Mucosa of descending colon (tissue), 3 donors: ENCODE data around the gene SLAMF6. TPM values are rescaled to one million over a fixed set of nuclear protein-coding genes. Genes with fewer than 3 reads are reported as not detected.
A peak's percentile ranks its signal among the peaks of the same experiment; 100 is the strongest.
"Not testable (repeated sequence)": the region's sequence is repeated elsewhere in the genome, so short reads cannot be mapped to it uniquely, and the experiment has no call there.

ENCODE experiments used
- ATAC-seq: fragments of 200-7000 bp; cut with Tn5 transposase; one replicate; pipeline ENCODE4 v1.9.1; 2020; ENCODE audit warnings: mild to moderate bottlenecking, moderate library complexity
- DNase-seq, 3 donors: peaks; one replicate each; pipeline ENCODE4 v3.0.0-alpha.2; 2020
- H3K36me3 ChIP-seq: fragments of 200-600 bp; one replicate; pipeline ENCODE4 v1.8.0; 2021; ENCODE audit warnings: low read depth, mild to moderate bottlenecking
- H3K4me1 ChIP-seq: fragments of 200-600 bp; one replicate; pipeline ENCODE4 v1.8.0; 2021; ENCODE audit warnings: low read depth, mild to moderate bottlenecking
- H3K4me3 ChIP-seq: fragments of 200-600 bp; one replicate; pipeline ENCODE4 v1.8.0; 2021; ENCODE audit warnings: mild to moderate bottlenecking
- H3K9me3 ChIP-seq: fragments of 200-600 bp; one replicate; pipeline ENCODE4 v1.8.0; 2021; ENCODE audit warnings: mild to moderate bottlenecking
- intact Hi-C, 2 donors: fragments of 100-400 bp; cut with DNase I in 1 of 2; cut with micrococcal nuclease in 1 of 2; formaldehyde crosslinking; loops; one replicate each; pipeline versions ENCODE4 v1.11.0 to v1.11.1; 2022; cut with DNase I, micrococcal nuclease
- total RNA-seq, 3 donors: library from RNA; stranded (reverse); fragmentation: NEBNext Ultra II Directional in 2 of 3; extraction: Animal tissue kit (Norgen Biotek cat#: 25700) in 2 of 3; gene quantifications; one replicate each; pipeline versions ENCODE4 v1.2.1 to v1.2.4, GENCODE V29; 2021 to 2023
- TF ChIP-seq, protein P1 (sequence below): fragments of 200-600 bp; IDR thresholded peaks from one replicate; pipeline ENCODE4 v1.8.0; 2022; ENCODE audit warnings: antibody characterized with exemption, mild to moderate bottlenecking
- donor health status: DM: no; HTN: no; CAD: no; lungs with moderate emphysema.
- donor health status: DM: no; HTN: no; CAD: no.
- donor health status: DM: no; HTN: yes; CAD: no.

Gene SLAMF6
- total RNA-seq, 3 donors from 2014 or later: 1.2 to 2.6 (median 2.4) TPM

GRCh38 chr1:160503087-160503486 is 20.0 kb downstream of the SLAMF6 start:
- Histone ChIP-seq H3K36me3 (no peaks in the 10 kb centered on the region), H3K4me1 (no peaks in the 10 kb centered on the region), H3K9me3 (peaks cover 12% of the 10 kb centered on the region), H3K4me3 (no peak overlapping the region)
- no peak for DNase-seq
- TF ChIP-seq, protein P1, sequence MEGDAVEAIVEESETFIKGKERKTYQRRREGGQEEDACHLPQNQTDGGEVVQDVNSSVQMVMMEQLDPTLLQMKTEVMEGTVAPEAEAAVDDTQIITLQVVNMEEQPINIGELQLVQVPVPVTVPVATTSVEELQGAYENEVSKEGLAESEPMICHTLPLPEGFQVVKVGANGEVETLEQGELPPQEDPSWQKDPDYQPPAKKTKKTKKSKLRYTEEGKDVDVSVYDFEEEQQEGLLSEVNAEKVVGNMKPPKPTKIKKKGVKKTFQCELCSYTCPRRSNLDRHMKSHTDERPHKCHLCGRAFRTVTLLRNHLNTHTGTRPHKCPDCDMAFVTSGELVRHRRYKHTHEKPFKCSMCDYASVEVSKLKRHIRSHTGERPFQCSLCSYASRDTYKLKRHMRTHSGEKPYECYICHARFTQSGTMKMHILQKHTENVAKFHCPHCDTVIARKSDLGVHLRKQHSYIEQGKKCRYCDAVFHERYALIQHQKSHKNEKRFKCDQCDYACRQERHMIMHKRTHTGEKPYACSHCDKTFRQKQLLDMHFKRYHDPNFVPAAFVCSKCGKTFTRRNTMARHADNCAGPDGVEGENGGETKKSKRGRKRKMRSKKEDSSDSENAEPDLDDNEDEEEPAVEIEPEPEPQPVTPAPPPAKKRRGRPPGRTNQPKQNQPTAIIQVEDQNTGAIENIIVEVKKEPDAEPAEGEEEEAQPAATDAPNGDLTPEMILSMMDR: no peak
- ATAC-seq: no peak
- intact Hi-C loops: no loop called here

DNA sequence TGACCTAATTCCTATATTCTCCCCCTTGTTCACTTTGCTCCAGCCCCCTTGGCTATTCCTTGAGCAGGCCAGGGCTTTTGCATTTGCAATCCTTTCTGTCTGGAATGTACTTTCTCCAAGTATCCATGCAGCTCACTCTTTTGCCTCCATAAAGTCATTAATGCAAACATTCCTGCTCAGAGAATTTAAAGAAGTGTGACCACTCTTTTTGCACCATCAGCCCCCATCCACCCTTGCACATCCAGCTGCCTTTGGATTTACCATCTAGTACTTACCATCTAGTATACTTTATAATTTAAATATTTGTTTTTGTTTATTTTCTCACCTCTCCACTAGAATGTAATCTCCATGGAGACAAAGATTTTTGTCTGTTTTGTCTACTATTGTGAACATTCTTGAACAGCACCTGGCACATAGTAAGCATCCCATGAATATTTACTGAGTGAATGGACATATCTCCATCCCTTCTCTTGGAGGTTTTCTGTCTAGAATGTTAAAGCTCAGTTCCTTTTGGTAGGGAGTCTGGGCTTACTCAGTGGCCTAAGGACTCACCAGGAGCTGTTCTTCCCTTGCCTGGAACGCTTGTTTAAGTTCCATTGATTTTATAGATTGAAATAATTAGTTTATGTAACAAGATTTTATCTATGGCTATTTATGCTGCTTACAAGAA is 22.6 kb downstream of the SLAMF6 start:
- H3K36me3 ChIP-seq: no peaks in the 10 kb centered on the region
- intact Hi-C loops: no loop called here

DNA sequence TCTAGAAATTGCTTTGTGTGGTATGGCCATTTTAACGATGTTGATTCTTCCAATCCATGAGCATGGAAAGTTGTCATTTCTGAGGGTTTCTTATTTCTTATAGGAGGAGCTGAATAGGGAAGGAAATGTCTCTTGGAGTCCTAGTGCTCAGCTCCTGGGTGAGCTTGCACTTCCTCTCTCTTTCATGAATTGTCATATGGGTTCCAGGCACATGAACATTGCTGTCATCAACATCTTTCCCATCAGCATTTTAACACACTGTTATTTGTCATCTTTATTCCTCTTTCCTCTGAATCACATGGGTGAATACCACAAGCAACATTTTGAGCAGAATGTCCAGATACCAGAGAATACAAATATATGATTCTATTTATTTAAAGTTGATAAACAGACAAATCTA is 23.4 kb downstream of the SLAMF6 start:
- DNase-seq (no peak), ATAC-seq (no peak)
- H3K36me3 ChIP-seq: no peaks in the 10 kb centered on the region
- H3K4me3 ChIP-seq: no peak overlapping the region
- intact Hi-C loops: no loop called here
- H3K9me3 ChIP-seq: no peaks in the 10 kb centered on the region
- TF ChIP-seq, protein P1: no peak
- no peaks in the 10 kb centered on the region for H3K4me1 ChIP-seq

More for the DNA sequence above, 22.6 kb downstream of the SLAMF6 start:
- Histone ChIP-seq H3K4me3 (no peak overlapping the region), H3K4me1 (no peaks in the 10 kb centered on the region), H3K9me3 (no peaks in the 10 kb centered on the region)
- TF ChIP-seq, protein P1: no peak
- no peak for ATAC-seq
- DNase-seq: no peak

DNA sequence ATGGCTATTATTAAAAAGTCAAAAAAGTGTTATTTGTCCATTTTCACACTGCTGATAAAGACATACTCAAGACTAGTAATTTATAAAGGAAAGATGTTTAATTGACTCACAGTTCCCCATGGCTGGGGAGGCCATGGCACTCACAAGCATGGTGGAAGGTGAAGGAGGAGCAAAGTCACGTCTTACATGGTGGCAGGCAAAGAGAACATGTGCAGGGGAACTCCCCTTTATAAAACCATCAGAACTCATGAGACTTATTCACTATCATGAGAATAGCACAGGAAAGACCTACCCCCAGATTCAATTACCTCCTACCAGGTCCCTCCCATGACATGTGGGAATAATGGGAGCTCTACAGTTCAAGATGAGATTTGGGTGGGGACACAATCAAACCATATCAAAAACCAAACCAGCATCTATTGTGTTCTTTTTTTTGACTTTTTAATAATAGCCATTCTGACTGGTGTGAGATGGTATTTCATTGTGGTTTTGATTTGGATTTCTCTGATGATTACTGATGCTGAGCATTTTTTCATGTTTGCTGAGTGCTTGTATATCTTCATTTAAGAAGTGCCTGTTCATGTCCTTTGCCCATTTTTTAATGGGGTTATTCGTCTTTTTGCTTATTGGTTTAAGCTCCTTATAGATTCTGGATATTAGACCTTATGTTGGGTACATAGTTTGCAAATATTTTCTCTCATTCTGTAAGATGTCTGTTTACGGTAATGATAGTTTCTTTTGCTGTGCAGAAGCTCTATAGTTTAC is 24.6 kb downstream of the SLAMF6 start:
- H3K4me1 ChIP-seq, DNase-seq, ATAC-seq, H3K36me3 ChIP-seq, H3K4me3 ChIP-seq, intact Hi-C loops, H3K9me3 ChIP-seq: not testable (repeated sequence)

DNA sequence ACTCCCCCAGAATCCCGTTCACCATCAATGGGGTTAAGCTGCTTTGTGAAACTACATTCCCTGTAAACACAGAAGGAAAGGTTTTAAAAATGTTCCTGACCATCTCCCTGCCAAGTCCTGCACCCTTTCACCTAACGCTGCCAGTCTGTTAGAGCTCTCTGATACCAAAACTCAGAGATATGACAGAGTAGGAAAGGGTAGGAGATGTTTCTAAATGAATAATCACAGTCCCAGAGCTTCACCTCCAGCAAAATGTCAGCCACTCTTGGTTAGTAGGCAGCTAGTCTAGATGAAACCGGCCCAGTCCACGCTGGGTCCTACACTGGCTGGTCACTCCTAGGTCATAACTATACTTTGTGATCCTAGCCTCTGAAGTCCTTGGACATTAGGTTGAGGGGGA is 26.7 kb downstream of the SLAMF6 start:
- TF ChIP-seq, protein P1: no peak
- ATAC-seq (no peak), DNase-seq (no peak)
- Histone ChIP-seq H3K4me1 (no peaks in the 10 kb centered on the region), H3K4me3 (no peak overlapping the region), H3K36me3 (no peaks in the 10 kb centered on the region), H3K9me3 (no peaks in the 10 kb centered on the region)
- intact Hi-C loops: no loop called here

- DNase-seq (peak in 2 of 3 donors; percentile 35 to 42), ATAC-seq (peak; percentile 38)
- intact Hi-C loops: no loop called here
- Histone ChIP-seq H3K36me3 (no peaks in the 10 kb centered on the region), H3K4me3 (no peak overlapping the region), H3K9me3 (no peaks in the 10 kb centered on the region), H3K4me1 (no peaks in the 10 kb centered on the region)
- TF ChIP-seq, protein P1: no peak
These were observed 28.4 kb downstream of the SLAMF6 start for GRCh38 chr1:160494620-160495019.
